ENCODE results near the gene ADIRF. TPM values are rescaled to one million over a fixed set of nuclear protein-coding genes. Genes with fewer than 3 reads are reported as not detected.
A peak's percentile ranks its signal among the peaks of the same experiment; 100 is the strongest.

Gene ADIRF
- total RNA-seq, 1 donor from 2014 or later = not detected

GRCh38 chr10:86968994-86969355 is 693 bp downstream of the ADIRF start:
- Mint-ChIP-seq H3K27me3 (peaks cover 27% of the 10 kb centered on the region), H3K4me1 (ENCODE audit: low read depth) (peaks cover 22% of the 10 kb centered on the region), H3K36me3 (ENCODE audit: insufficient read depth) (no peaks in the 10 kb centered on the region), H3K9me3 (ENCODE audit: low read depth) (no peaks in the 10 kb centered on the region), H3K27ac (no peak overlapping the region), H3K4me3 (ENCODE audit: low read depth) (no peak overlapping the region)
- DNase-seq (ENCODE audit: low spot score, unreplicated experiment) = no peak
- TF ChIP-seq CTCF (IDR thresholded peaks at IDR 0.05; ENCODE audit: unreplicated experiment) = no peak

- H3K27ac Mint-ChIP-seq = no peak overlapping the region
These were observed 1.2 kb downstream of the ADIRF start for GRCh38 chr10:86969421-86970041.

GRCh38 chr10:86970162-86970981 is 2.1 kb downstream of the ADIRF start:
- no peak for DNase-seq (ENCODE audit: low spot score, unreplicated experiment)

More at GRCh38 chr10:86969421-86970041, 1.2 kb downstream of the ADIRF start:
- DNase-seq (ENCODE audit: low spot score, unreplicated experiment) = no peak
- H3K4me1 Mint-ChIP-seq (ENCODE audit: low read depth) = peaks cover 27% of the 10 kb centered on the region
- peaks cover 33% of the 10 kb centered on the region for H3K27me3 Mint-ChIP-seq
- H3K9me3 Mint-ChIP-seq (ENCODE audit: low read depth) = no peaks in the 10 kb centered on the region
- H3K4me3 Mint-ChIP-seq (ENCODE audit: low read depth) = no peak overlapping the region
- no peaks in the 10 kb centered on the region for H3K36me3 Mint-ChIP-seq (ENCODE audit: insufficient read depth)
- TF ChIP-seq CTCF (IDR thresholded peaks at IDR 0.05; ENCODE audit: unreplicated experiment) = no peak

GRCh38 chr10:86970982-86971231 is 2.6 kb downstream of the ADIRF start:
- no peak for TF ChIP-seq CTCF (IDR thresholded peaks at IDR 0.05; ENCODE audit: unreplicated experiment)
- Mint-ChIP-seq H3K36me3 (ENCODE audit: insufficient read depth) (no peaks in the 10 kb centered on the region), H3K4me1 (ENCODE audit: low read depth) (peaks cover 25% of the 10 kb centered on the region), H3K4me3 (ENCODE audit: low read depth) (peak overlapping the region; percentile 74), H3K9me3 (ENCODE audit: low read depth) (no peaks in the 10 kb centered on the region), H3K27me3 (peaks cover 34% of the 10 kb centered on the region), H3K27ac (no peak overlapping the region)
- no peak for DNase-seq (ENCODE audit: low spot score, unreplicated experiment)

More at GRCh38 chr10:86970162-86970981, 2.1 kb downstream of the ADIRF start:
- H3K4me3 Mint-ChIP-seq (ENCODE audit: low read depth) = peak overlapping the region; percentile 74
- peaks cover 34% of the 10 kb centered on the region for H3K27me3 Mint-ChIP-seq
- no peaks in the 10 kb centered on the region for H3K9me3 Mint-ChIP-seq (ENCODE audit: low read depth)
- TF ChIP-seq CTCF (IDR thresholded peaks at IDR 0.05; ENCODE audit: unreplicated experiment) = no peak
- no peaks in the 10 kb centered on the region for H3K36me3 Mint-ChIP-seq (ENCODE audit: insufficient read depth)
- H3K27ac Mint-ChIP-seq = peak overlapping the region; percentile 89
- peaks cover 29% of the 10 kb centered on the region for H3K4me1 Mint-ChIP-seq (ENCODE audit: low read depth)

GRCh38 chr10:86971232-86971991 is 3.1 kb downstream of the ADIRF start:
- peak overlapping the region; percentile 86 for H3K4me3 Mint-ChIP-seq (ENCODE audit: low read depth)
- no peaks in the 10 kb centered on the region for H3K9me3 Mint-ChIP-seq (ENCODE audit: low read depth)
- H3K27me3 Mint-ChIP-seq = peaks cover 34% of the 10 kb centered on the region
- H3K27ac Mint-ChIP-seq = peak overlapping the region; percentile 98
- peak; percentile 36 for TF ChIP-seq CTCF (IDR thresholded peaks at IDR 0.05; ENCODE audit: unreplicated experiment)
- peaks cover 23% of the 10 kb centered on the region for H3K4me1 Mint-ChIP-seq (ENCODE audit: low read depth)
- DNase-seq (ENCODE audit: low spot score, unreplicated experiment) = peak; percentile 61
- H3K36me3 Mint-ChIP-seq (ENCODE audit: insufficient read depth) = no peaks in the 10 kb centered on the region
